MM.1S (cell line): Measurements from ENCODE around the gene MRPS9.

Experiments
- EZH2 ChIP-seq: fragments of 300-600 bp; sonication (generic); optimal IDR thresholded peaks from 2 replicates; pipeline ENCODE3; 2017; ENCODE audit warnings: low read depth, mild to moderate bottlenecking, antibody characterized with exemption, low read length, mixed read lengths
- EZH2phosphoT487 ChIP-seq: fragments of 300-600 bp; sonication (generic); IDR thresholded peaks from 2 replicates; pipeline ENCODE4 v1.6.1; 2018; ENCODE audit warnings: antibody characterized with exemption, low read length
- TF ChIP-seq, protein P1 (sequence below): fragments of 300-600 bp; sonication (generic); IDR thresholded peaks from 2 replicates; pipeline ENCODE4 v1.5.1; 2016; ENCODE audit warnings: antibody characterized with exemption, low read length, mixed read lengths

DNA sequence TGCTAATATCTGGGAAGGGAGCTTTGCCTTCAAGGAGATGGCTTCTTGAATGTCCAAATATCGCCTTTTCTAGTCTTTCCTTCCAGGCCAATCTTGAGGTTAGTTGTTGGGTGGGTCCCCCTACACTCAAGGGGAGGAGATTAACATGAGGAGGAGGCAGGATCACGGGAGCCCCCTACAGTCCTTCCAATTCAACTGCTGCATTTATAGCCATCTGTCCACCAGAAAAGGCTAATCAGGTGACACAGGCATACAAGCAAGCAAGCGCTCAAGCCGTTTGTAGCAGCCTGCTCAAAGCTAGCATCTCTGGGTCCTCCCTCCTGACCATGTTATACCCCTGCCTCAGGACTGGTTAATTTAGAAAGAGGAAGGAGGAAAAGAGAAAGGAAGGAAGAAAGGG is 87.6 kb downstream of the MRPS9 start:
- TF ChIP-seq, protein P1, sequence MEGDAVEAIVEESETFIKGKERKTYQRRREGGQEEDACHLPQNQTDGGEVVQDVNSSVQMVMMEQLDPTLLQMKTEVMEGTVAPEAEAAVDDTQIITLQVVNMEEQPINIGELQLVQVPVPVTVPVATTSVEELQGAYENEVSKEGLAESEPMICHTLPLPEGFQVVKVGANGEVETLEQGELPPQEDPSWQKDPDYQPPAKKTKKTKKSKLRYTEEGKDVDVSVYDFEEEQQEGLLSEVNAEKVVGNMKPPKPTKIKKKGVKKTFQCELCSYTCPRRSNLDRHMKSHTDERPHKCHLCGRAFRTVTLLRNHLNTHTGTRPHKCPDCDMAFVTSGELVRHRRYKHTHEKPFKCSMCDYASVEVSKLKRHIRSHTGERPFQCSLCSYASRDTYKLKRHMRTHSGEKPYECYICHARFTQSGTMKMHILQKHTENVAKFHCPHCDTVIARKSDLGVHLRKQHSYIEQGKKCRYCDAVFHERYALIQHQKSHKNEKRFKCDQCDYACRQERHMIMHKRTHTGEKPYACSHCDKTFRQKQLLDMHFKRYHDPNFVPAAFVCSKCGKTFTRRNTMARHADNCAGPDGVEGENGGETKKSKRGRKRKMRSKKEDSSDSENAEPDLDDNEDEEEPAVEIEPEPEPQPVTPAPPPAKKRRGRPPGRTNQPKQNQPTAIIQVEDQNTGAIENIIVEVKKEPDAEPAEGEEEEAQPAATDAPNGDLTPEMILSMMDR, result no peak
- TF ChIP-seq EZH2, result no peak
- TF ChIP-seq EZH2phosphoT487, result no peak
